Measurements from ENCODE around the gene SLC39A5. TPM values are rescaled to one million over a fixed set of nuclear protein-coding genes. Genes with fewer than 3 reads are reported as not detected.
"Not testable (repeated sequence)": the region's sequence is repeated elsewhere in the genome, so short reads cannot be mapped to it uniquely, and the experiment has no call there.

SLC39A5 gene
- total RNA-seq (not detected), total RNA-seq (0.08 to 0.70 reads per million in 2 donors)

DNA sequence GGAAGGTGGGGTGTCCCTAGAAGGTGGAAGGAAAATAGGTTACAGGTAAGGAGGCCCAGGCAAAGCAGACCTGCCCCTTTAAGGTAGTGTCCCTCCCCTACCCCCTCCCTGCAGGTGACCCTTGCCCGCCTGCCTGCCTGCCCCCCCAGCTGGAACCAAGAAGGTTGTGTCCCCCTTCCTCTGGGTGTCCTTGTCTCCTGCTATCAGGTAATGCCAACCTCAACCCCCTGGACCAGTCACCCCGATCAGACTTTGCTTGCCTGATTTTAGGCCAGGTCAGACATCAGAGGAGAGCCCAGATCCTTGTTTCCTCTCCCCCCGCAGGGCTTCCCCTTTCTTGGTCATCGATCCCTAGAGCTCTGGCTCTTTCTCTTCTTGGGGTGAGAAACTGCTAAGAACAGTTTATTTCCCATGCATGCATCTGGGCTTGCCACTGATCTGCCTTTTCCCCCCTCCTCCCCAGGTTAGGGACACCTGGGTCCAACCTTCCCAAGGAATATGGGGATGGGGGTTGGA is at the start of gene SLC39A5:
Gene SLC39A5 (plus strand): TSS at position 136 of the 516 bp plus-strand sequence. CDS start 1,224 bp downstream, outside the sequence.
- ATAC-seq (no peak), DNase-seq (no peak)
- H3K36me3 Mint-ChIP-seq (ENCODE audit: low read depth), result no peaks in the 10 kb centered on the region
- H3K27me3 Mint-ChIP-seq, result no peaks in the 10 kb centered on the region
- no peak within 1 kb of the TSS for H3K4me3 Mint-ChIP-seq
- H3K9me3 ChIP-seq (ENCODE audit: control insufficient read depth, low read length, poor library complexity, severe bottlenecking), result no peaks in the 10 kb centered on the region
- peaks cover 9% of the 10 kb centered on the region for H3K4me1 Mint-ChIP-seq
- H3K27ac Mint-ChIP-seq, result no peak within 1 kb of the TSS

- Mint-ChIP-seq H3K27me3 (peaks cover 4% of the 10 kb centered on the region), H3K4me1 (peaks cover 36% of the 10 kb centered on the region), H3K36me3 (ENCODE audit: low read depth) (peaks cover 8% of the 10 kb centered on the region), H3K4me3 (no peak overlapping the region), H3K27ac (peak overlapping the region; percentile 95)
- ATAC-seq (no peak), DNase-seq (no peak)
- no peaks in the 10 kb centered on the region for H3K9me3 ChIP-seq (ENCODE audit: control insufficient read depth, low read length, poor library complexity, severe bottlenecking)
Measured at GRCh38 chr12:56186957-56187356, 42.9 kb upstream of the SLC39A5 start.

- peaks cover 4% of the 10 kb centered on the region for H3K27me3 Mint-ChIP-seq
- DNase-seq (no peak), ATAC-seq (no peak)
- peaks cover 8% of the 10 kb centered on the region for H3K36me3 Mint-ChIP-seq (ENCODE audit: low read depth)
- peak overlapping the region; percentile 95 for H3K27ac Mint-ChIP-seq
- H3K4me1 Mint-ChIP-seq, result peaks cover 42% of the 10 kb centered on the region
- no peaks in the 10 kb centered on the region for H3K9me3 ChIP-seq (ENCODE audit: control insufficient read depth, low read length, poor library complexity, severe bottlenecking)
- peak overlapping the region; percentile 99 for H3K4me3 Mint-ChIP-seq
Measured at GRCh38 chr12:56188131-56188777, 41.6 kb upstream of the SLC39A5 start.

- peaks cover 46% of the 10 kb centered on the region for H3K4me1 Mint-ChIP-seq
- H3K36me3 Mint-ChIP-seq (ENCODE audit: low read depth), result peaks cover 8% of the 10 kb centered on the region
- DNase-seq (peak in 1 of 3 donors; percentile 10), ATAC-seq (peak; percentile 6)
- H3K9me3 ChIP-seq (ENCODE audit: control insufficient read depth, low read length, poor library complexity, severe bottlenecking), result no peaks in the 10 kb centered on the region
- H3K27ac Mint-ChIP-seq, result peak overlapping the region; percentile 95
- H3K4me3 Mint-ChIP-seq, result peak overlapping the region; percentile 99
- peaks cover 4% of the 10 kb centered on the region for H3K27me3 Mint-ChIP-seq
Measured at GRCh38 chr12:56188778-56189098, 41.1 kb upstream of the SLC39A5 start.

DNA sequence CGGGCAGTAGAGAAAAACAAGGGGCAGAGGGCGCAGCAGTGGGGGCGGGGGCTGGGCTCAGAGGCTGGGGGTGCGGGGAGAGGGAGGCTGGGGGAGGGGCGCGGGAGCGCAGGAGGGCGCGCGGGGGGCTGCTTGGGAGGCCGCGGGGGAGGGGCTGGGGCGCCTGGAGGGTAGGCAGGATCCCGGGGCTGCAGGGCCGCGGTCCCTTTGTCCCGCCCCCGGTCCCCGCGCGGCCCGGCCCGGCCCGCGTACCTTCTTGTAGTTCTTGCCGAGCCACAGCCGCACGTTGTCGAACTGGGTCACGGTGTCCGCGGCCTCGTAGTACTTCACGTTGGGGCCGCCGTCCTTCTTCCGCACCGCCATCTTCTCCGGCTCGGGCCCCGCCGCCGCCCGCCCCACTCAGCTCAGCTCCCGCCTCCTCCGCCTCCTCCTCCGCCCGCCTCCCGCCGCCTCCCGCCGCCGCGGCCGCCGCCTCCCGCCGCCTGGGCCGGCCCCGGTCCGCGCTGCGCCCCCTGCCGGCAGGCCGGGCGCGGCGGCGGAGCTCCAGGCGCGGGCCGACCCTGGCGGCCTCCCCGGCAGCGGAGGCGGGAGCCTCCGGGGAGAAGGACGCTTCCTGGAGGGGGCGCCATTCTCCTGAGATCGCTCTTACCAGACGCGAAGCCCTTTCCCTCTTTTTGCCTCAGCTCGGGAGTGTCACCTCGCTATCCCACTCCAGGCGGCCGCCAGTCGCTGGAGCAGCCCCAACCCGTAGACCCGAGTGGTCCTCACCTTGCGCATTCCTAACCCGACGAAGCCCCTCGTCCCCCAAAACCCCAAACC is 40.5 kb upstream of the SLC39A5 start, which contains the start of gene SMARCC2:
Gene SMARCC2 (minus strand): TSS at position 385 of the 819 bp plus-strand sequence. CDS start 22 bp downstream, at position 363.
- DNase-seq (peak; percentile 81 to 91 (median 87)), ATAC-seq (peak; percentile 87)
- Mint-ChIP-seq H3K4me1 (peaks cover 48% of the 10 kb centered on the region), H3K27ac (peak within 1 kb of the TSS; percentile 100), H3K4me3 (peak within 1 kb of the TSS; percentile 99), H3K36me3 (ENCODE audit: low read depth) (peaks cover 11% of the 10 kb centered on the region), H3K27me3 (peaks cover 4% of the 10 kb centered on the region)
- H3K9me3 ChIP-seq (ENCODE audit: control insufficient read depth, low read length, poor library complexity, severe bottlenecking), result no peaks in the 10 kb centered on the region

DNA sequence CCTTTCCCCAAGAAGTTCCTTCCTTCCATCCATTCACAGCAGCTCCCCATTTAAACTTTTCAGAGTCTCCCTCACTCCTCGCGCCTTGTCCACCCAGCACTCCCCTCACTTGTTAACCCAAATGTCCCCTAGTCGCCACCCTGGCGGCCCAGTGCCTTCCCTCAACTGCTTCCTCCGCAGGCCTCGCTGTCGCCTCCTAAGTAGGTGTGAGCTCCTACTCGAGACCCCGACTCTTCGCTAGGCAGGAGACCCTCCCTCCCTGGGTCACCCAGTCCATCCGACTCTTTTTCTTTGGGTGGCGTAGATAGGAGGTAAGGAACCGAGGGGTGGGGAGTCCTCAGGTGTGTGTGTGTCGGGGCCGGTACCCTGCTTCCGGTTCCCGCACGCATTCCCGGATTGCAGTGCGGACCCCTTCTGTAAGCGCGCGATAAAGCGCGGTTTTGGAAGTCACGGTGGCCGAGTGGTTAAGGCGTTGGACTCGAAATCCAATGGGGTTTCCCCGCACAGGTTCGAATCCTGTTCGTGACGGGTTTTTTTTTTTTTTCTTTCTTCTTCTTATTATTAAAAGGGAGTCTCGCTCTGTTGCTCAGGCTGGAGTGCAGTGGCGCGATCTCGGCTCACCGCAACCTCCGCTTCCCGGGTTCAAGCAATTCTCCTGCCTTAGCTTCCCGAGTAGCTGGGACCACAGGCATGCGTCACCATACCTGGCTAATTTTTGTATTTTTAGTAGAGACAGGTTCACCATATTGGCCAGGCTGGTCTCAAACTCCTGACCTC is 39.7 kb upstream of the SLC39A5 start:
- H3K27me3 Mint-ChIP-seq, result peaks cover 4% of the 10 kb centered on the region
- H3K36me3 Mint-ChIP-seq (ENCODE audit: low read depth), result peaks cover 15% of the 10 kb centered on the region
- H3K4me3 Mint-ChIP-seq, result peak overlapping the region; percentile 99
- ATAC-seq (peak; percentile 32), DNase-seq (peak; percentile 41 to 61 (median 59))
- H3K27ac Mint-ChIP-seq, result peak overlapping the region; percentile 100
- peaks cover 52% of the 10 kb centered on the region for H3K4me1 Mint-ChIP-seq
- H3K9me3 ChIP-seq (ENCODE audit: control insufficient read depth, low read length, poor library complexity, severe bottlenecking), result no peaks in the 10 kb centered on the region

DNA sequence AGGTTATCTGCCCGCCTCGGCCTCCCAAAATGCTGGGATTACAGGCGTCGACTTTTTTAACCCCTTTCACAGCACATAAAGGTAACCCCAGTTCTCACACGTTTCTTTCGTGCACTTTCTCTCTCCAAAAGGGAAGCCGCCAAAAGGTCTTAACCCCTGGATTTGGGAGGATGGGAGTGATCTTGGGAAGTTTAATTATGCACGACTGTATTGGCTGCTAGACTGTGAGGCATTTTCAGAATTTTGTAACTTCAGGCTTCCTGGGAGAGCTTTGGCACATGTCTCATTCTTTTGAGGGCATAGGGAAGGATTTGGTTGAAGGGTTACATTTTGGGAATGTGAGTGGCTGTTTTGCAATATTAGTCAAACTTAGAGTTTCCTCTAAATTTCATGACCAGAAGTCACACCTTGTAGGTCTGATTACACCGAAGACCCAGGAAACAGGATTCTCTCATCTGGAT is 39.1 kb upstream of the SLC39A5 start:
- DNase-seq (no peak), ATAC-seq (no peak)
- Mint-ChIP-seq H3K27ac (peak overlapping the region; percentile 100), H3K27me3 (peaks cover 4% of the 10 kb centered on the region), H3K36me3 (ENCODE audit: low read depth) (peaks cover 15% of the 10 kb centered on the region), H3K4me3 (peak overlapping the region; percentile 99), H3K4me1 (peaks cover 50% of the 10 kb centered on the region)
- no peaks in the 10 kb centered on the region for H3K9me3 ChIP-seq (ENCODE audit: control insufficient read depth, low read length, poor library complexity, severe bottlenecking)

GRCh38 chr12:56192582-56192981 is 37.3 kb upstream of the SLC39A5 start:
- H3K9me3 ChIP-seq (ENCODE audit: control insufficient read depth, low read length, poor library complexity, severe bottlenecking), result no peaks in the 10 kb centered on the region
- ATAC-seq, result no peak
- peak overlapping the region; percentile 79 for H3K27ac Mint-ChIP-seq
- DNase-seq, result no peak
- peak overlapping the region; percentile 61 for H3K4me3 Mint-ChIP-seq
- peaks cover 39% of the 10 kb centered on the region for H3K4me1 Mint-ChIP-seq
- peaks cover 4% of the 10 kb centered on the region for H3K27me3 Mint-ChIP-seq
- H3K36me3 Mint-ChIP-seq (ENCODE audit: low read depth), result peaks cover 13% of the 10 kb centered on the region

GRCh38 chr12:56193025-56193578 is 36.7 kb upstream of the SLC39A5 start:
- peak; percentile 25 to 62 (median 34) for DNase-seq
- ATAC-seq, result no peak
- H3K27ac Mint-ChIP-seq, result peak overlapping the region; percentile 79
- H3K4me3 Mint-ChIP-seq, result peak overlapping the region; percentile 4
- peaks cover 4% of the 10 kb centered on the region for H3K27me3 Mint-ChIP-seq
- H3K9me3 ChIP-seq (ENCODE audit: control insufficient read depth, low read length, poor library complexity, severe bottlenecking), result no peaks in the 10 kb centered on the region
- H3K36me3 Mint-ChIP-seq (ENCODE audit: low read depth), result peaks cover 13% of the 10 kb centered on the region
- H3K4me1 Mint-ChIP-seq, result peaks cover 34% of the 10 kb centered on the region

DNA sequence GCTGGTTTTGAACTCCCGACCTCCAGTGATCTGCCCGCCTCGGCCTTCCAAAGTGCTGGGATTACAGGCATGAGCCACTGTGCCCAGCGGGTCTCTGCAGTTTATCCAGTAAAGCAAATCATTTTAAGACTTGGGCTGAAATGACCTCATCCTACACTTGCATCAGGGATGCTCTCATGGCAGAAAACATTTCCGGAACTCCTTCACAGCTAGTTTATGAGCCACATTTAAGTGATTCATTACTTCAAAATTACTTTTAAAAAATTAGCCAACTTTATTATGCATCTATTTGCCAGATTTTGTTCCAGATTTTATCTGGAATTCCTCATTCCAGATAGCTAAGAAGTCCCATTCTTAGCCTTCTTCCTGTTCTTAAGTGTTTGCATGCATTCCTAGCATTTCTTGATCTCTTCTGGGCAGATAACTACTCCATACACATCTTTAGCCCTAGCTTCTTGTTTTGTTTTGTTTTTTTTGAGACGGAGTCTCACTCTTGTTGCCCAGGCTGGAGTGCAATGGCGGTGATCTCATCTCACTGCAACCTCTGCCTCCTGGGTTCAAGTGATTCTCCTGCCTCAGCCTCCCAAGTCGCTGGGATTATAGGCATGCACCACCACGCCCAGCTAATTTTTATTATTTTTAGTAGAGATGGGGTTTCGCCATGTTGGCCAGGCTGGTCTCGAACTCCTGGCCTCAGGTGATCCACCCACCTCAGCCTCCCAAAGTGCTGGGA is 32.9 kb upstream of the SLC39A5 start:
- peaks cover 16% of the 10 kb centered on the region for H3K4me1 Mint-ChIP-seq
- not testable (repeated sequence) for H3K36me3 Mint-ChIP-seq (ENCODE audit: low read depth); H3K9me3 ChIP-seq (ENCODE audit: control insufficient read depth, low read length, poor library complexity, severe bottlenecking); H3K27me3 Mint-ChIP-seq; H3K27ac Mint-ChIP-seq; H3K4me3 Mint-ChIP-seq; ATAC-seq; DNase-seq

- H3K4me3 Mint-ChIP-seq, result no peak overlapping the region
- H3K27ac Mint-ChIP-seq, result peak overlapping the region; percentile 72
- ATAC-seq (no peak), DNase-seq (no peak)
- no peaks in the 10 kb centered on the region for H3K27me3 Mint-ChIP-seq
- peaks cover 7% of the 10 kb centered on the region for H3K36me3 Mint-ChIP-seq (ENCODE audit: low read depth)
- no peaks in the 10 kb centered on the region for H3K9me3 ChIP-seq (ENCODE audit: control insufficient read depth, low read length, poor library complexity, severe bottlenecking)
- H3K4me1 Mint-ChIP-seq, result peaks cover 13% of the 10 kb centered on the region
Measured at GRCh38 chr12:56197921-56198635, 31.8 kb upstream of the SLC39A5 start.
